HG03457 (cell line): ENCODE measurements around the gene GNPAT.

Experiments used
- ATAC-seq: cut with Tn5 transposase; IDR thresholded peaks from one replicate; pipeline ENCODE4 v1.9.1; 2021; ENCODE audit warnings: moderate number of reproducible peaks; ENCODE audit not compliant: unreplicated experiment

Gene GNPAT

GRCh38 chr1:231213831-231214573 lies 27.0 kb upstream of the GNPAT start:
- ATAC-seq: no peak

- no peak for ATAC-seq
Measured at GRCh38 chr1:231214918-231215680, 25.9 kb upstream of the GNPAT start.

GRCh38 chr1:231215681-231216385 lies 25.2 kb upstream of the GNPAT start:
- ATAC-seq: no peak

- no peak for ATAC-seq
Measured at GRCh38 chr1:231216498-231216897, 24.5 kb upstream of the GNPAT start.

GRCh38 chr1:231217056-231217455 lies 24.0 kb upstream of the GNPAT start:
- no peak for ATAC-seq

GRCh38 chr1:231218078-231218477 lies 22.9 kb upstream of the GNPAT start:
- ATAC-seq: no peak

GRCh38 chr1:231219422-231220401 lies 21.3 kb upstream of the GNPAT start:
- ATAC-seq: no peak

GRCh38 chr1:231220801-231221200 lies 20.2 kb upstream of the GNPAT start:
- no peak for ATAC-seq

- ATAC-seq: no peak
Measured at GRCh38 chr1:231226156-231226555, 14.9 kb upstream of the GNPAT start.

- ATAC-seq: no peak
Measured at GRCh38 chr1:231231511-231231910, 9.5 kb upstream of the GNPAT start.

GRCh38 chr1:231232870-231233734 lies 7.9 kb upstream of the GNPAT start:
- ATAC-seq: no peak

GRCh38 chr1:231233735-231234417 lies 7.1 kb upstream of the GNPAT start:
- no peak for ATAC-seq

GRCh38 chr1:231234506-231234905 lies 6.5 kb upstream of the GNPAT start:
- ATAC-seq: no peak

- no peak for ATAC-seq
Measured at GRCh38 chr1:231235526-231236207, 5.3 kb upstream of the GNPAT start.

- no peak for ATAC-seq
Measured at GRCh38 chr1:231236208-231236591, 4.8 kb upstream of the GNPAT start.

GRCh38 chr1:231236938-231237337 lies 4.1 kb upstream of the GNPAT start:
- no peak for ATAC-seq

GRCh38 chr1:231238298-231238697 lies 2.7 kb upstream of the GNPAT start:
- no peak for ATAC-seq

- no peak for ATAC-seq
Measured at GRCh38 chr1:231240531-231240882, 505 bp upstream of the GNPAT start.

GRCh38 chr1:231241750-231242149 lies 738 bp downstream of the GNPAT start:
- no peak for ATAC-seq
